Liver (tissue), 3 donors: ENCODE results near the gene GABRB1.

ENCODE experiments used
- EGR1 ChIP-seq, 2 donors: IDR thresholded peaks; 2 replicates each; pipeline ENCODE4 v1.6.1; 2016 to 2018; ENCODE audit warnings: antibody characterized with exemption in 2 of 2, low read depth in 2 of 2
- SP1 ChIP-seq: IDR thresholded peaks from 2 replicates; pipeline ENCODE4 v1.6.1; 2018; ENCODE audit warnings: antibody characterized with exemption, mild to moderate bottlenecking
- TF ChIP-seq, protein P1 (sequence below): fragments of 150-350 bp; IDR thresholded peaks from 2 replicates; pipeline ENCODE4 v1.5.1; 2017; ENCODE audit warnings: improper control_type of control experiment, low read depth, low read length; ENCODE audit not compliant: missing input control
- donor health status: healthy.
- donor health status: healthy.

DNA sequence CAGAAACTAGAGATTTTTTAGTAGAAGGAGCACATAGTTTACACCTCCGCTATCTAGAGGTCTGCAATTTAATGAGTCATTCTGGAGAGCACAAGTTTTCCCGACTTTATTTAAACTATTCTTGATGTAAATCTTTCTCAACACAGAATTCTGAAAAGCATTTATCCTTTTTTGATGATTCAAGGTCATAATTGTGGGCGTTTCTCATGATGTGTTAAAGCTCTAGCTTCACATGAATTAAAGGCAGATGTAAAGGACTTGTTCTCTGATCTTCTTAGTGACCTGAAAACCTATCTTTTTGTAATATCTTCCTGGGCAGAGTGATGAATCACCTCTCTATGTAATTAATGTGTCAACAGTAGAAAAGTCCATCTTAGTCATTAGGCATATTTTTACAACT is 303.3 kb downstream of the GABRB1 start:
- TF ChIP-seq, protein P1, sequence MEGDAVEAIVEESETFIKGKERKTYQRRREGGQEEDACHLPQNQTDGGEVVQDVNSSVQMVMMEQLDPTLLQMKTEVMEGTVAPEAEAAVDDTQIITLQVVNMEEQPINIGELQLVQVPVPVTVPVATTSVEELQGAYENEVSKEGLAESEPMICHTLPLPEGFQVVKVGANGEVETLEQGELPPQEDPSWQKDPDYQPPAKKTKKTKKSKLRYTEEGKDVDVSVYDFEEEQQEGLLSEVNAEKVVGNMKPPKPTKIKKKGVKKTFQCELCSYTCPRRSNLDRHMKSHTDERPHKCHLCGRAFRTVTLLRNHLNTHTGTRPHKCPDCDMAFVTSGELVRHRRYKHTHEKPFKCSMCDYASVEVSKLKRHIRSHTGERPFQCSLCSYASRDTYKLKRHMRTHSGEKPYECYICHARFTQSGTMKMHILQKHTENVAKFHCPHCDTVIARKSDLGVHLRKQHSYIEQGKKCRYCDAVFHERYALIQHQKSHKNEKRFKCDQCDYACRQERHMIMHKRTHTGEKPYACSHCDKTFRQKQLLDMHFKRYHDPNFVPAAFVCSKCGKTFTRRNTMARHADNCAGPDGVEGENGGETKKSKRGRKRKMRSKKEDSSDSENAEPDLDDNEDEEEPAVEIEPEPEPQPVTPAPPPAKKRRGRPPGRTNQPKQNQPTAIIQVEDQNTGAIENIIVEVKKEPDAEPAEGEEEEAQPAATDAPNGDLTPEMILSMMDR = no peak
- TF ChIP-seq EGR1 (IDR thresholded peaks at IDR 0.05; ENCODE audit: low read depth in 2 of 2) (no peak), SP1 (no peak)
